GM19023 (cell line): ENCODE measurements around the gene ATP5PO.

ENCODE experiments used
- ATAC-seq: cut with Tn5 transposase; IDR thresholded peaks from one replicate; pipeline ENCODE4 v1.9.1; 2021; ENCODE audit warnings: mild to moderate bottlenecking, moderate library complexity; ENCODE audit not compliant: unreplicated experiment

ATP5PO gene

GRCh38 chr21:33901412-33902288 is 14.0 kb downstream of the ATP5PO start:
- no peak for ATAC-seq

DNA sequence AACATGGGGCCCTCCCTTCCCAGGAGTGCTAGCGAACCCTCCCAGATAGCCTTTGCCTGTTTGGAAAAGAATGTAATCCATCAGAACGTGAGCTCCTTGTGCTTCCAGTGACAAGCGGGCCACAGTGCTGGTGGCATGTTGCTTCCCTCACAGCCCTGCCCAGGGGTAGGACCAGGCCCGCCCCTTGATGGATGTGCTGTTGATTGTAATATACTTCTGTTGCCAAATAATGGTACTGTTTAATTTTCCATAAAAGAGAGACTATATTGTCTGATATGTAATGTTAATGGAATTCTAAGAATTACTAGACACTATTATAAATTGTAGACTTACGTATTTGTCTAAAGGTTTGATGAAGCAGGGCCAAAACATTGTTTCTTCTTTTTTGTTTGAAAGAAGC is 16.4 kb downstream of the ATP5PO start:
- no peak for ATAC-seq

DNA sequence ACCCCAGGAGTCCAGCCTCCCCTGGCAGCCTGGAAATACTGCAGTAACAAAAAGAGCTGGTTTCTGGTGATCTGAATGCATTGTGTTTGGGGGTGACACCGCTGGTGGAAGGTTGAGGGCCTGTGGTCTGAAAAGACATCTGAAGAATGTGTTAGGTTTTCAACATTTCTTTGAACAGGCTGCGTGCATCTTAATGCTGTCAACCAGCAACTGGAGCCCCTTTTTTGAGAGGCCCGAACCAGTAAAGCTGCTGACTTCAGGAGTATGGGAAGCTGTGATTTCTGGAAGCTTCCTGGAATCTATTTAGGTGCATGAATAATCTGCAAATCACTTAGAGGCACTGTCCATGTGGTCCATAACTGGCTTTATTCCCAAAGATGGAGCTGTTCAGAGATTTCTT is 17.0 kb downstream of the ATP5PO start:
- no peak for ATAC-seq

- no peak for ATAC-seq
Observed at GRCh38 chr21:33897739-33898138, 17.9 kb downstream of the ATP5PO start.

GRCh38 chr21:33897098-33897497 is 18.5 kb downstream of the ATP5PO start:
- no peak for ATAC-seq

DNA sequence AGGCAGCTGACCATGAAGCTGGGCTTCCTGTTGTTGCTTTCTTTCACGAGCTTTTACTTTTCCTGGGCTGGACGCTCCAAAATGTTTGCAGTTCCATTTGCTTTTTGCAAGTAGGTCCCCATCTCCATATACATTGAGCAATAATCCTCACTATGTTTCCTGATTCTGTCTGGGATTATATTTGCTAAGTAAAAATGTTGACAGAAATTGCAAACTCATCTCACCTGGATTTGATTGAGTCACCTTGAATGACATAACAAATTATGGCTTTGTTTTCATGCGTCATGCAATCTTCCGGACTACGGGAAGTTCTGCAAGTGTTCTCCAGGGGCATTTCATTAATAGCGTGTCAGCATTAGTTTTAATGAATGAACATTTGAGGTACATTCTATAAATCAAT is 18.9 kb downstream of the ATP5PO start:
- ATAC-seq, result no peak

DNA sequence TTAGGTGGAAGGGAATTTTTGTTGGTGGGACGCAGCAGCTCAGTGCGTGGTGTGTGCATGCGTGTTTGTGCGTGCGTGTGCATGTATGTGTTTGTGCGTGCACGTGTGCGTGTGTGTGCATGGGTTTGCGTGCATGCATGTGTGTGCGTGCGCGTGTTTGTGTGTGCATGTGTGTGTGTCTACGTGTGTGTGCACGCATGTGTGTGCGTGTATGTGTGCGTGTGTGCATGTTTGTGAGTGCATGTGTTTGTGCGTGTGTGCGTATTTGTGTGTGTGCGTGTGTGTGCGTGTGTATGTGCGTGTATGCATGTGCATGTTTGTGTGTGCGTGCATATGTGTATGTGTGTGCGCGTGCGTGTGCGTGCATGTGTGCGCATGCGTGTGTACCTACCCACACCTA is 20.2 kb downstream of the ATP5PO start:
- no peak for ATAC-seq

GRCh38 chr21:33894736-33895288 is 20.8 kb downstream of the ATP5PO start:
- ATAC-seq, result no peak

GRCh38 chr21:33893917-33894316 is 21.7 kb downstream of the ATP5PO start:
- ATAC-seq, result no peak

GRCh38 chr21:33892853-33893252 is 22.8 kb downstream of the ATP5PO start:
- no peak for ATAC-seq

- no peak for ATAC-seq
Observed at GRCh38 chr21:33890187-33890586, 25.4 kb downstream of the ATP5PO start.

GRCh38 chr21:33886321-33886720 is 29.3 kb downstream of the ATP5PO start:
- ATAC-seq, result no peak

DNA sequence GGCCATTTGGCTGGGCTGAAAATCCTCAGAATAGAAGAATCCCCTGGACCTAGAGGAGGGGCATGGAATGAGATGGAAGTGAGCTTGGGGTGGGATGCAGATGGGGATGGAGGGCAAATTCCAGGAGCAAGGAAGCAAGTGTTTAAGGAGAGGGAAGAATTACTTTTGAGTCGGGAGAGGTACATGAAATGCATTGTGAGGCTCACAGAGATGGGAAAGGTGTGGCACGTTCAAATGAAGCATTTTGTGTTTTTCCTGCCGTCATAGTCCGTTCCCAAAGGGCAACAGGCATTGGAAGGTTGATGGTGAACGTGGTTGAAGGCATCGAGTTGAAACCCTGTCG is 30.5 kb downstream of the ATP5PO start:
- ATAC-seq, result no peak

- ATAC-seq, result no peak
Observed at GRCh38 chr21:33884376-33885171, 31.0 kb downstream of the ATP5PO start.

DNA sequence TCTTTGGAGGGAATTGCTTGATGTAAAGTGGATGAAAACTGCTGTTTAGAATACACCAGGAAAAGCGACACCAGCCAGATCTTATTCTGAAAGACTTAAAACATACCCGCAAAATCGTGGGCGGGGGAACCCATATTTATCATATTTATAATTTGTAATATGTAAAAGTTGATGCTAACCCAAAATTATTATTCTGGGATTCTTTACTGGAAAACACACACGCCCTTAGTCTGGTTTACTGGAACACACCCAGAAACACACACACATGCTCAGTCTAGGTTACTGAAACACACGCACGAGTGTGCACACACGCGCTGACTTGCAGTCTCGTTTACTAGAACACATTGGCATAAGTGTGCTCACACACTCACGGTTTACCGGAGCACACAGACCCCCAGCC is 32.5 kb downstream of the ATP5PO start:
- no peak for ATAC-seq

DNA sequence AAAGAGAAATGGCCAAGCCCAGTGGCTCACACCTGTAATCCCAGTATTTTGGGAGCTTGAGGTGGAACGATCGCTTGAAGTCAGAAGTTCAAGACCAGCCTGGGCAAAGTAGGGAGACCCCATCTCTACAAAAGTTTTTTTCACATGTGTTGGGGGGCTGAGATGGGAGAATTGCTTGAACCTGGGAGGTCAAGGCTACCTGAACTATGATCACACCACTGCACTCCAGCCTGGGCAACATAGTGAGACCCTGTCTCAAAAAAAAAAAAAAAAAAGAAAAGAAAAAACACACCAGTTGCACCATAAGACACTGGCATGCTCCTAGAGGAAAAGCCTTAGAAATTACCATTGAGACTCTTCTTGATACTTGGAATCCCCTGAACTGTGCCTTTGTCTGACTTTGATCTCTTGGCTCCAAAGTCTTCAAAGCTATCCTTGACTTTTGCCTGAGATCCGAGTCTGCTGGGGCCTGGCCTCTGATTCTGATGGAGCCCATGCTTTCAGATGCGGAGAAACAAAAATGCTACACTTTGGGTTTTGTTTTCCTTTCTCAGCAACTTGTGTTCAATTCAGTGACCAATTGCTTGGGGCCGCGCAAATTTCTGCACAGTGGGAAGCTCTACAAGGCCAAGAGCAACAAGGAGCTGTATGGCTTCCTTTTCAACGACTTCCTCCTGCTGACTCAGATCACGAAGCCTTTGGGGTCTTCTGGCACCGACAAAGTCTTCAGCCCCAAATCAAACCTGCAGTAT is 33.7 kb downstream of the ATP5PO start:
- ATAC-seq, result no peak

GRCh38 chr21:33880626-33881025 is 35.0 kb downstream of the ATP5PO start:
- no peak for ATAC-seq

- ATAC-seq, result no peak
Observed at GRCh38 chr21:33878824-33879223, 36.8 kb downstream of the ATP5PO start.

GRCh38 chr21:33875026-33875695 is 40.4 kb downstream of the ATP5PO start:
- ATAC-seq, result no peak

GRCh38 chr21:33874161-33874560 is 41.4 kb downstream of the ATP5PO start:
- no peak for ATAC-seq
